ENCODE measurements around the gene LRRN1.
"Not testable (repeated sequence)": the region's sequence is repeated elsewhere in the genome, so short reads cannot be mapped to it uniquely, and the experiment has no call there.

LRRN1 gene

DNA sequence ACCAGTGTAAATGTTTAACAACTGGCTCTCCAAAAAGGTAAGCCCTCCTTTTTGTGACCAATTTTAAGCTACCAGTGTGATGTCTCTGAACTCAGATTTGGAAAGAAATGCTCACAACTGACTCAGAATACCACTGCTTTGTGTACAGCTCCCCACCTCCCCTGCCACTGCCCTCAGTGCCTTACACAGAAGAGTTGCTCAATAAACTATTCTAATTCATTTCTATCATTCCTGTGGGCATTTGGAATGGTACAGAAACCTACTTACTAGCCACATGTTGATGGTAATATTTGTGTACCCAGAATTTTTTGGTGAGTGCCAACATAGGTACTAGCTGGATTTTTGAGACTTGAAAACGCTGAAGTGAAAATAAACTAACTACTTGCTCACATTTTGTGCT is 16.0 kb downstream of the LRRN1 start:
- DNase-seq, result no peak

GRCh38 chr3:3816034-3816433 is 16.8 kb downstream of the LRRN1 start:
- DNase-seq, result no peak

DNA sequence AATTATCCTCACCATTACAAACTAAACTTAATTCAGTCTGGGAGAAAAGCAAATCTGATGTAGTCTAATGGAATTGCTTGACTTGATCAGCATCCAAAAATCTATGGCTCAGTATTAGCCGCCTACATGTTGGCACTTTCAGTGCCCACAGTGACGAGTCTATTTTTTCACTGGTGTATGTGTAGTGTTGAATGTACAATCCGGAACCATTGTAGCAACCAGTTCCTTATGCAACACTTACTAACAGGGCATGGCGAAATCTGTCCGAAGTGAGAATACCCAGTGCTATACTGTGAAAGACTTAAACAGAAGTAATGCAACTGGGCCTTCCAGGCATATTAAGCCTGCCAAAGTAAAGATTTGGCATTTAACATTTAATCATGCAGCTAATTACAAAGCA is 18.6 kb downstream of the LRRN1 start:
- DNase-seq, result no peak

- no peak for DNase-seq
Observed at GRCh38 chr3:3821777-3822176, 22.5 kb downstream of the LRRN1 start.

GRCh38 chr3:3825035-3825434 is 25.8 kb downstream of the LRRN1 start:
- DNase-seq, result no peak

DNA sequence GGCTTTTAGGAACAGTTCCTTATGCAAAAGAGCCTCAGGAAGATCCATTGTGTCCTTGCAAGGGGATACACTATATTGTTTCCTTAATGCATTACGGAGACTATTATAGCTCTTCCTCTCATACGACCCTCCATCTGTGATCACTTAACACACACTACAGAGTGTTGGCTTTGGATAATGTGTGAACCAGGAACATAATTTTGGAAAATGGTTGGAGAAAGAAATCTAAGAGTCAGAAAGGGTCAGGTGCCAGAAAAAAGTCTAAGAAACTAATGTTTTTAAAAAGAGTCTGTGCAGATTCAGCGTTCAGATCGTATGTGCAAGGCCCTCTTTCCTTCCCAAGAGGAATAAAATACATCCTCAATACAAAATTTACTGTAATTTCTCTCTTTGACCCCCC is 27.3 kb downstream of the LRRN1 start:
- DNase-seq, result no peak

GRCh38 chr3:3827111-3827510 is 27.9 kb downstream of the LRRN1 start:
- no peak for DNase-seq

DNA sequence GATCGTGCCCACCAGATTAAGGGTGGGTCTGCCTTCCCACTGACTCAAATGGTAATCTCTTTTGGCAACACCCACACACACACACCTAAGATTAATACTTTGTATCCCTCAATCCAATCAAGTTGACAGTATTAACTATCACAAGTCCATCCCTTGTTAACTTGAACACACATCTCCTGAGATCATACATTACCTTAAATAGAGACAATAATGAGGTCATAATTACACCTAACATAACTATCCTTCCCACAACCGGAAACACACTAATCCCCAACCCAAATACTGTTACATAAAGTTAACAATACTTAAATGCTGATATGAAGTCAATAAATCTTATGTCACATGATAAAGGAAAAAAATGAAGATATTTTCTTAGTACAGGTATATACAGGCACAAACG is 29.2 kb downstream of the LRRN1 start:
- DNase-seq, result not testable (repeated sequence)

DNA sequence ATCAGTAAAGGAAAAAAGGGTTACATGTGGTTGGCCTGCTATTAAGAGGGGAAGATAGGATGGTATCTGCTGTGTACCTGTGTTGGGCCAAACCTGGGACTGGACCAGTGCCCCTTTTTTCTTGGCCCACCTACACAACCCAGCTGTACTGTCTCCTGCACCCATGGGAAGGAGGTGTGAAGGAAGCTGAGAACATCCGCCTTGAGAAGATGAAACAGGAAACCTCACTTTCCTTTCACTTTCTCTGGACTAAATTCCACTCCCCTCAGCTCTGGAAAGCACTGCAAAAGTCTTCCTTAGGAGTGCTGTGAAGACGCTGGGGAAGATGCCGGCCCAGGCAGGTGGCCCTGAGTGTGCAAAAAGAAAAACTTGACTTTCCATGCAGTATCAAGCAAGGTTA is 37.6 kb downstream of the LRRN1 start:
- no peak for DNase-seq

DNA sequence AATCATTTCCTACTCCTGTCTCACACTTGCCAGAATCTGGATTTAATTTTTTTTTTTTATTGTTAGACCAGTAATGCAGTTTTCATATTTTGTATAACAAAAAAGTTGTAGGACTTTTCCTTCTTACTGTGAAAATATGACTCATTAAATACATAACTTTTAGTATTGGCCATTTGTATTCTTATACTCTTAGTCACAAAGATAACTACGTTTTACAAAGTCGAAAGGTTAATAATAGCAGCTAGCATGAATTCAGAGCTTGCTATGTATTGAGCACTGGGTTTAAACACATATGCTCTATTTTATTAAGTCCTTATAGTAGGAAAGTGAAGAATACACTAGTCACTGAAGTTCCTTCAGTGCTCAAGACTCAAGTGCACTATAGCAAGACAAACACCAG is 43.1 kb downstream of the LRRN1 start:
- DNase-seq, result no peak

DNA sequence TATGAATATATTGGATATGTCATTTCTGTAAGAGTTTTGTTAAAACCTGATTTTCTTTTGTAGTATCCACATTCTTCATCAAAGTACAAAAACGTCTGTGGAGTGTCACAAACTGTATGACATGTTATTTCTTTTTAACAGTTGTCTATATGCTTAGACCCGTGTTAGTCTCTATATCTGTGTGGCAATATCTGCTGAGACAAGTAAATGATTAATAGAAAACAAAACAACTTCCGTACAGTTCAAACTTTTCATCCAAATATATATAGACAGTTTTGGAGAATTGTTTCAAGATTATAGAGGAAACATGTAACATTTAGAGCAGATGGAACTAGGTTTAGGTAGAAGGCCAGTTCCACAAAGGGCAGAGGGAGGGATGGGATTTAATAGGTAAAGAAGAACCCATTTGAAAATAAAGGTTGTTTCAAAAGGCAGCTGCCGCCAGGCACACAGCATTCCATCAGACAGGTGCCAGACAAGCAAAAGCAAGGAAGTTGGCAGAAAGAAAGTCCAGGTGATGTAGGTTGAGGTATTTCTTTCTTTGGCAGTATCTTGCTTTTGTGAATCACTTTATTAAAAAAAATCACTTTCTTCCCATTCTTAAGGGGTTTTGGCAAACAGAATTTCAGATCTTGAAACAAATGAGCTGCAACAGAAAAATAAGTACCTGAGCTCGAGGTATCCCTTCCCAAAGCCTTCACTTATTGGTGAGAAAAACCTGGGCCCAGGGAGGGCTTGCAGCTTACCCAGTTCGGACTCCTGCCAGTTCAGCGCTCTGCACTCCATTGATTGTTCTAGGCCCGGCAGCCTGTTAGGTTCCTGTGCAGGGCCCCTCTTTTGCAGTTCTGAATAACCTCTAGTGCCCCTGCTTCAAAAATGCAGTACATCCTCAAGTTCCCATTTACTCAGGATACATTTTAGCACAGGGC is 49.0 kb downstream of the LRRN1 start:
- no peak for DNase-seq

DNA sequence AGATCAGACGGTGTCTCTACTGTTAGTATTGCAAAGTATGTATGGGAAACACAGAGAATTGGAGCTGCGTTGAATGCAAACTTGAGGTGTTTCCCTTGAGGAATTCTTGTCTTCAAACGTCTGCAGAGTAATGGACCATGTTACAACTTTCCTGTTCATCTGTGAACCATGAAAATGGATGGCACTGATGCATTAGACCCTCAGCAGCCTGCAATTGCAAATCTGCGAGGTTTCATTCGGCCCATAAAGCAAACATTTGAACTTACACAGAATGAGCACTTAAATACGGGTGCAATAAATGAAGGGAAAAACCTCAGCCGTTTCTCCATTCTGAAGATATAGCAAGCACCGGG is 49.7 kb downstream of the LRRN1 start:
- DNase-seq, result no peak

DNA sequence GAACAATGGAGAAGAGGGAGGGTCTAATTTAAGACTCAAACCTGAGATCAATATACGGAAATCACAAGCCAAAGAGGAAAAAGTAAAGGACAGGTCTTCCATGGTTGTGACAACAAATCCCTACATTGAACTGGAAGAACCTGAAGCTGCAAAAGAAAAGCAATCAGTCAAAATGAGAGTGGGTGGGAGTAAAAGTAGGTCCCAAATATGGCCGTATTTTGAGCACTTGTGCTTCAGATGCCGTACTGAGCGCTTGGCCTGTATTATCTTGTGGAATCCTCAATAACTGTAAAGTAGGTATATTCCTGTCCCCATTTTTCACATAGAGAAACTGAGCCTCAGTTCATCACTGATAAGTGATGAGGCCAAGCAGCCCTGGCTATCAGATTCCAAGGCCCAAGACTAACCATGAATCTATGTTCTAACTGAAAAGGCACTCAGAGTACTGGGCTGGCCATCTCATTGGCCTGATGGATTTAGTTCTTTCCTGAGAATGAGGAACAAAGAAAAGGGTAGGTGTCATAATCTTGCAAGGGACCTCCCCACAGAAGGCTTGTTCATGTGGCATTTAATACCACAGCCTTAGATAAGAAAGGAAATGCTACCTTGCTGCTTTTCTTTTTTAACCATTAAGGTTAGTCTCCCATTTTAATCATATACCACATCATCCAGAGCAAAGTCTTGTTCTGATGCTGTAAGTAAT is 52.5 kb downstream of the LRRN1 start:
- DNase-seq, result no peak

GRCh38 chr3:3853544-3853943 is 54.3 kb downstream of the LRRN1 start:
- DNase-seq, result no peak

GRCh38 chr3:3855056-3855455 is 55.8 kb downstream of the LRRN1 start:
- no peak for DNase-seq

- DNase-seq, result no peak
Observed at GRCh38 chr3:3860235-3860634, 61.0 kb downstream of the LRRN1 start.

- no peak for DNase-seq
Observed at GRCh38 chr3:3862534-3862933, 63.3 kb downstream of the LRRN1 start.

DNA sequence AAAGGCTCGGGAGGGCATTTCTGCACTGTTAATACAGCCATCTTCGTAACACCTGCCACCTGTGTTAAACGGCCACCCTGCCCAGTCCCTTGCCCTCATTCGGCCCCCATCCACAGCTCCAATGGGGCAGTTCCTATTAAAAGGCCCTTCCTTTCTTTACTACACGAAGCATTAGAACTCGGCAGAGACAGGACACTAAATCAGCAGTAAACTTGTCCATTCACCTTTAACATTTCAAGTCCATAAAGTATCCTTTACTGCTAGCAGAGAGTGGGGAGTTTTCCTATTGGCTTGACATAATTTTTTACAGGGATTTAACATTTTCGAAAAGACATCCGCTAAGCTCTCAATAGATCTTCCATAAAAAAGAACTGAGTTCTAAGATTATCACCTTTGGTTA is 76.3 kb downstream of the LRRN1 start:
- no peak for DNase-seq

- DNase-seq, result no peak
Observed at GRCh38 chr3:3881050-3881449, 81.8 kb downstream of the LRRN1 start.

DNA sequence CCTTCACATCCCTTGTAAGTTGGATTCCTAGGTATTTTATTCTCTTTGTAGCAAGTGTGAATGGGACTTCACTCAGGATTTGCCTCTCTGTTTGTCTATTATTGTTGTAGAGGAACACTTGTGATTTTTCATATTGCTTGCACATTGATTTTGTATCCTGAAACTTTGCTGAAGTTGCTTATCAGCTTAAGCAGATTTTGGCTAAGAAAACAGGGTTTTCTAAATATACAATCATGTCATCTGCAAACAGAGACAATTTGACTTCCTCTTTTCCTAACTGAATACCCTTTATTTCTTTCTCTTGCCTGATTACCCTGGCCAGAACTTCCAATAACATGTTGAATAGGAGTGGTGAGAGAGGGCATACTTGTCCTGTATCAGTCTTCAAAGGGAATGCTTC is 88.1 kb downstream of the LRRN1 start:
- not testable (repeated sequence) for DNase-seq

- no peak for DNase-seq
Observed at GRCh38 chr3:3893590-3893989, 94.4 kb downstream of the LRRN1 start.

All from right hindlimb (tissue), 1 donor.